Left lung (tissue), 10 donors: ENCODE results near the gene TACR2. TPM values are rescaled to one million over a fixed set of nuclear protein-coding genes. Genes with fewer than 3 reads are reported as not detected.

ENCODE experiments used
- ATAC-seq: fragments of 200-7000 bp; cut with Tn5 transposase; one replicate; pipeline ENCODE4 v1.9.1; 2020; ENCODE audit warnings: moderate library complexity
- DNase-seq, 4 donors: peaks; one replicate each; pipeline ENCODE4 v3.0.0-alpha.2; 2013 to 2020
- H3K27ac ChIP-seq, 2 donors: fragments of 200-600 bp; sonication (generic) in 1 of 2; one replicate each; pipeline versions ENCODE4 v1.5.0 to v1.8.0; 2020 to 2021
- H3K27me3 ChIP-seq, 2 donors: fragments of 200-600 bp; sonication (generic) in 1 of 2; one replicate each; pipeline versions ENCODE4 v1.5.0 to v1.8.0; 2020 to 2021
- H3K36me3 ChIP-seq, 2 donors: fragments of 200-600 bp; sonication (generic) in 1 of 2; one replicate each; pipeline versions ENCODE4 v1.5.0 to v1.8.0; 2020 to 2021
- H3K4me1 ChIP-seq, 2 donors: fragments of 200-600 bp; one replicate each; pipeline ENCODE4 v1.8.0; 2021
- H3K4me3 ChIP-seq, 2 donors: fragments of 200-600 bp; sonication (generic) in 1 of 2; one replicate each; pipeline versions ENCODE4 v1.5.0 to v1.8.0; 2020 to 2021; ENCODE audit warnings: mild to moderate bottlenecking in 1 of 2
- H3K9me3 ChIP-seq, 2 donors: fragments of 200-600 bp; sonication (generic) in 1 of 2; one replicate each; pipeline versions ENCODE4 v1.5.0 to v1.8.0; 2020 to 2021
- CTCF ChIP-seq, 2 donors: fragments of 200-600 bp; sonication (generic) in 1 of 2; IDR thresholded peaks; one replicate each; pipeline versions ENCODE4 v1.5.0 to v1.8.0; 2021; ENCODE audit warnings: antibody characterized with exemption in 2 of 2
- intact Hi-C, 2 donors: fragments of 100-400 bp; cut with DNase I; formaldehyde crosslinking; loops; one replicate each; pipeline versions ENCODE4 v1.11.2 to v1.14.2; 2022
- polyA plus RNA-seq, 6 donors: library from polyadenylated mRNA; unstranded; fragments of 120-200 nt; gene quantifications; one replicate each; pipeline ENCODE4 v1.2.1, GENCODE V29; 2013; ENCODE audit not compliant: insufficient read length in 6 of 6
- total RNA-seq, 2 donors: library from RNA; stranded (reverse); fragmentation: NEBNext Ultra II Directional; extraction: Animal tissue kit (Norgen Biotek cat#: 25700); gene quantifications; one replicate each; pipeline ENCODE4 v1.2.1, GENCODE V29; 2021
- donor health status: DM: no; HTN: yes; CAD: no.
- donor health status: DM: no; HTN: no; CAD: no.

The TACR2 gene
- total and polyA plus RNA-seq, 8 donors = 0.31 to 0.70 (median 0.45) TPM

- ATAC-seq = no peak
- H3K27me3 ChIP-seq = peaks cover 0 to 22% of the 10 kb centered on the region in 2 donors
- TF ChIP-seq CTCF (IDR thresholded peaks at IDR 0.05) = no peak
- H3K27ac ChIP-seq = peak overlapping the region in 1 of 2 donors; percentile 28
- intact Hi-C loops = no loop called here
- DNase-seq = no peak
- H3K4me1 ChIP-seq = peaks cover 18 to 46% of the 10 kb centered on the region in 2 donors
- no peak overlapping the region for H3K4me3 ChIP-seq
- no peaks in the 10 kb centered on the region for H3K9me3 ChIP-seq
- H3K36me3 ChIP-seq = no peaks in the 10 kb centered on the region
Observed at GRCh38 chr10:69455006-69455763, 38.5 kb upstream of the TACR2 start.

- ATAC-seq (no peak), DNase-seq (no peak)
- H3K36me3 ChIP-seq = no peaks in the 10 kb centered on the region
- H3K4me3 ChIP-seq = no peak overlapping the region
- peaks cover 22 to 43% of the 10 kb centered on the region in 2 donors for H3K4me1 ChIP-seq
- intact Hi-C loops = no loop called here
- H3K27me3 ChIP-seq = peaks cover 0 to 22% of the 10 kb centered on the region in 2 donors
- H3K9me3 ChIP-seq = no peaks in the 10 kb centered on the region
- H3K27ac ChIP-seq = no peak overlapping the region
- TF ChIP-seq CTCF (IDR thresholded peaks at IDR 0.05) = no peak
Observed at GRCh38 chr10:69453795-69454194, 37.1 kb upstream of the TACR2 start.

GRCh38 chr10:69452676-69453415 lies 36.1 kb upstream of the TACR2 start:
- no peak for DNase-seq
- peak overlapping the region in 1 of 2 donors; percentile 68 for H3K4me3 ChIP-seq
- intact Hi-C loops = no loop called here
- no peak for ATAC-seq
- H3K27me3 ChIP-seq = peaks cover 0 to 22% of the 10 kb centered on the region in 2 donors
- no peak overlapping the region for H3K27ac ChIP-seq
- H3K36me3 ChIP-seq = no peaks in the 10 kb centered on the region
- no peak for TF ChIP-seq CTCF (IDR thresholded peaks at IDR 0.05)
- no peaks in the 10 kb centered on the region for H3K9me3 ChIP-seq
- H3K4me1 ChIP-seq = peaks cover 19 to 40% of the 10 kb centered on the region in 2 donors

GRCh38 chr10:69451784-69452251 lies 35.1 kb upstream of the TACR2 start:
- ATAC-seq = peak; percentile 87
- intact Hi-C loops = no loop called here
- DNase-seq = peak in 3 of 4 donors; percentile 38 to 91 (median 70)
- no peaks in the 10 kb centered on the region for H3K9me3 ChIP-seq
- peaks cover 22 to 48% of the 10 kb centered on the region in 2 donors for H3K4me1 ChIP-seq
- H3K27me3 ChIP-seq = peaks cover 0 to 22% of the 10 kb centered on the region in 2 donors
- H3K4me3 ChIP-seq = peak overlapping the region; percentile 59 to 68
- no peak for TF ChIP-seq CTCF (IDR thresholded peaks at IDR 0.05)
- no peaks in the 10 kb centered on the region for H3K36me3 ChIP-seq
- H3K27ac ChIP-seq = peak overlapping the region; percentile 74 to 82
